Astrocyte (in vitro differentiated cells and primary cell): ENCODE results near the gene CNFN. TPM values are rescaled to one million over a fixed set of nuclear protein-coding genes. Genes with fewer than 3 reads are reported as not detected.

Source experiments
- DNase-seq: peaks from one replicate; pipeline ENCODE4 v3.0.0-alpha.2; 2010; ENCODE audit warnings: low read depth
- FAIRE-seq: peaks from 2 replicates; lab custom pipeline; 2011; peaks lifted over from hg19 to GRCh38; lab: Jason Lieb, UNC
- H2AFZ ChIP-seq: 2 replicates; pipeline ENCODE4 v1.6.0; 2012; ENCODE audit warnings: low read depth, low read length, inconsistent platforms
- H3K27ac ChIP-seq: 2 replicates; pipeline ENCODE4 v1.5.1; 2011; ENCODE audit warnings: low read depth, low read length, inconsistent platforms
- H3K27me3 ChIP-seq: 2 replicates; pipeline ENCODE4 v1.6.0; 2011; ENCODE audit warnings: low read length, inconsistent platforms; ENCODE audit not compliant: insufficient read depth
- H3K36me3 ChIP-seq: 2 replicates; pipeline ENCODE4 v1.5.1; 2011; ENCODE audit warnings: low read length, inconsistent platforms; ENCODE audit not compliant: insufficient read depth
- H3K4me1 ChIP-seq: 2 replicates; pipeline ENCODE4 v1.5.1; 2011; ENCODE audit warnings: low read length, inconsistent platforms; ENCODE audit not compliant: insufficient read depth
- H3K4me2 ChIP-seq: 2 replicates; pipeline ENCODE4 v1.6.0; 2012; ENCODE audit warnings: low read length, inconsistent platforms
- H3K4me3 ChIP-seq: 2 replicates; pipeline ENCODE4 v1.5.1; 2011; ENCODE audit warnings: low read depth, mild to moderate bottlenecking, low read length, inconsistent platforms; ENCODE audit not compliant: insufficient read depth
- H3K79me2 ChIP-seq: 2 replicates; pipeline ENCODE4 v1.6.0; 2012; ENCODE audit warnings: mild to moderate bottlenecking, low read length, inconsistent platforms; ENCODE audit not compliant: insufficient read depth
- H3K9ac ChIP-seq: 2 replicates; pipeline ENCODE4 v1.6.0; 2012; ENCODE audit warnings: mild to moderate bottlenecking, low read length, inconsistent platforms
- H3K9me3 ChIP-seq: 2 replicates; pipeline ENCODE4 v1.5.1; 2012; ENCODE audit warnings: low read depth, mild to moderate bottlenecking, low read length, inconsistent platforms; ENCODE audit not compliant: insufficient read depth
- H4K20me1 ChIP-seq: 2 replicates; pipeline ENCODE4 v1.6.0; 2012; ENCODE audit warnings: low read length, inconsistent platforms; ENCODE audit not compliant: insufficient read depth
- H3K27ac Mint-ChIP-seq: one replicate; pipeline ENCODE4 v1.8.0; 2021; ENCODE audit warnings: mild to moderate bottlenecking, mixed read lengths; ENCODE audit not compliant: unreplicated experiment
- H3K27me3 Mint-ChIP-seq: one replicate; pipeline ENCODE4 v1.8.0; 2021; ENCODE audit warnings: low read depth, mixed read lengths; ENCODE audit not compliant: unreplicated experiment
- H3K36me3 Mint-ChIP-seq: one replicate; pipeline ENCODE4 v1.8.0; 2021; ENCODE audit warnings: low read depth, mixed read lengths; ENCODE audit not compliant: unreplicated experiment
- H3K4me1 Mint-ChIP-seq: one replicate; pipeline ENCODE4 v1.8.0; 2021; ENCODE audit warnings: low read depth, mixed read lengths; ENCODE audit not compliant: unreplicated experiment
- H3K4me3 Mint-ChIP-seq: one replicate; pipeline ENCODE4 v1.8.0; 2021; ENCODE audit warnings: mild to moderate bottlenecking, moderate library complexity, mixed read lengths; ENCODE audit not compliant: unreplicated experiment
- H3K9me3 Mint-ChIP-seq: one replicate; pipeline ENCODE4 v1.8.0; 2021; ENCODE audit warnings: mild to moderate bottlenecking, mixed read lengths; ENCODE audit not compliant: unreplicated experiment
- CTCF ChIP-seq: IDR thresholded peaks from 2 replicates; pipeline ENCODE4 v1.5.1; 2011; ENCODE audit warnings: low read depth, mild to moderate bottlenecking, inconsistent platforms, low read length, moderate library complexity; ENCODE audit not compliant: insufficient read depth
- EZH2 ChIP-seq: IDR thresholded peaks from 2 replicates; pipeline ENCODE4 v1.6.1; 2012; ENCODE audit warnings: mild to moderate bottlenecking, low read length, inconsistent platforms; ENCODE audit not compliant: insufficient read depth
- total RNA-seq: library from RNA; stranded (reverse); gene quantifications from 2 replicates; pipeline ENCODE4 v1.2.1, GENCODE V29; 2021

CNFN gene
- total RNA-seq, 1 donor from 2014 or later, result 0.61 TPM

- H3K9ac ChIP-seq, result no peak overlapping the region
- H3K27ac ChIP-seq, result no peak overlapping the region
- H3K9me3 Mint-ChIP-seq, result no peaks in the 10 kb centered on the region
- no peak overlapping the region for H2AFZ ChIP-seq
- H3K27me3 ChIP-seq, result no peaks in the 10 kb centered on the region
- H3K36me3 ChIP-seq, result no peaks in the 10 kb centered on the region
- no peak overlapping the region for H3K27ac Mint-ChIP-seq
- H3K79me2 ChIP-seq, result no peaks in the 10 kb centered on the region
- TF ChIP-seq CTCF, result no peak
- H3K4me2 ChIP-seq, result no peak overlapping the region
- no peak overlapping the region for H3K4me3 Mint-ChIP-seq
- no peak overlapping the region for H3K4me3 ChIP-seq
- H3K4me1 Mint-ChIP-seq, result peaks cover 3% of the 10 kb centered on the region
- FAIRE-seq (no peak), DNase-seq (no peak)
- H3K27me3 Mint-ChIP-seq, result peaks cover 24% of the 10 kb centered on the region
- H4K20me1 ChIP-seq, result no peaks in the 10 kb centered on the region
- peaks cover 10% of the 10 kb centered on the region for H3K4me1 ChIP-seq
- H3K36me3 Mint-ChIP-seq, result peaks cover under 1% of the 10 kb centered on the region
- peaks cover 6% of the 10 kb centered on the region for H3K9me3 ChIP-seq
These were observed 31.0 kb upstream of the CNFN start for GRCh38 chr19:42421101-42421500.

- H3K4me1 ChIP-seq, result peaks cover 10% of the 10 kb centered on the region
- DNase-seq (peak; percentile 18), FAIRE-seq (no peak)
- Mint-ChIP-seq H3K4me3 (no peak overlapping the region), H3K36me3 (no peaks in the 10 kb centered on the region), H3K27me3 (peaks cover 24% of the 10 kb centered on the region), H3K27ac (no peak overlapping the region), H3K9me3 (no peaks in the 10 kb centered on the region), H3K4me1 (peaks cover 3% of the 10 kb centered on the region)
- no peak overlapping the region for H3K4me3 ChIP-seq
- H3K79me2 ChIP-seq, result no peaks in the 10 kb centered on the region
- no peak overlapping the region for H3K27ac ChIP-seq
- H3K9ac ChIP-seq, result no peak overlapping the region
- H3K4me2 ChIP-seq, result no peak overlapping the region
- H3K27me3 ChIP-seq, result no peaks in the 10 kb centered on the region
- TF ChIP-seq EZH2 (no peak), CTCF (peak; percentile 43)
- H3K36me3 ChIP-seq, result no peaks in the 10 kb centered on the region
- H3K9me3 ChIP-seq, result peaks cover 6% of the 10 kb centered on the region
- H4K20me1 ChIP-seq, result no peaks in the 10 kb centered on the region
- H2AFZ ChIP-seq, result no peak overlapping the region
These were observed 30.0 kb upstream of the CNFN start for GRCh38 chr19:42420055-42420544.

GRCh38 chr19:42419309-42419708 lies 29.2 kb upstream of the CNFN start:
- Histone ChIP-seq H3K4me2 (no peak overlapping the region), H3K9ac (no peak overlapping the region), H2AFZ (no peak overlapping the region), H3K36me3 (no peaks in the 10 kb centered on the region), H4K20me1 (no peaks in the 10 kb centered on the region), H3K27me3 (no peaks in the 10 kb centered on the region), H3K27ac (no peak overlapping the region), H3K4me3 (no peak overlapping the region), H3K4me1 (peaks cover 10% of the 10 kb centered on the region), H3K9me3 (peaks cover 3% of the 10 kb centered on the region), H3K79me2 (no peaks in the 10 kb centered on the region)
- Mint-ChIP-seq H3K9me3 (no peaks in the 10 kb centered on the region), H3K4me1 (peaks cover 3% of the 10 kb centered on the region), H3K4me3 (no peak overlapping the region), H3K27ac (no peak overlapping the region), H3K27me3 (peaks cover 23% of the 10 kb centered on the region), H3K36me3 (no peaks in the 10 kb centered on the region)
- TF ChIP-seq CTCF (no peak), EZH2 (no peak)
- no peak for FAIRE-seq
- DNase-seq, result no peak
